Measurements from ENCODE around the gene CCDC63. TPM values are rescaled to one million over a fixed set of nuclear protein-coding genes. Genes with fewer than 3 reads are reported as not detected.

Gene CCDC63
- total RNA-seq, 1 experiment from 2014 or later: 0.98 TPM

- Mint-ChIP-seq H3K4me3 (no peak overlapping the region), H3K9me3 (no peaks in the 10 kb centered on the region; the same call in 1 of the 2 replicates), H3K27me3 (ENCODE audit: low read depth) (peaks cover 4% of the 10 kb centered on the region), H3K27ac (no peak overlapping the region), H3K4me1 (no peaks in the 10 kb centered on the region), H3K36me3 (no peaks in the 10 kb centered on the region)
- ChIA-PET POLR2A (no interaction called here), CTCF (interaction anchor here (0.7 kb wide), 1 partner anchor 14 kb away, joined by 3 read pairs; no protein-coding TSS in a partner anchor)
- DNase-seq (ENCODE audit: low spot score) (no peak), ATAC-seq (no peak)
- TF ChIP-seq MXD4 (CRISPR knock-in tag; IDR thresholded peaks at IDR 0.05; ENCODE audit: borderline replicate concordance): no peak
- TF ChIP-seq PRRX2 (CRISPR knock-in tag; IDR thresholded peaks at IDR 0.05): no peak
- TF ChIP-seq ZBTB21 (CRISPR knock-in tag; IDR thresholded peaks at IDR 0.05; ENCODE audit: borderline replicate concordance): no peak
- TF ChIP-seq FOXJ3 (CRISPR knock-in tag; IDR thresholded peaks at IDR 0.05; ENCODE audit: borderline replicate concordance): no peak
- TF ChIP-seq ATF6 (CRISPR knock-in tag; IDR thresholded peaks at IDR 0.05): no peak
- no peak for TF ChIP-seq NR3C1 (CRISPR knock-in tag; conservative IDR thresholded peaks at IDR 0.05; ENCODE audit: low read depth)
- no peak for TF ChIP-seq PRDM15 (CRISPR knock-in tag; IDR thresholded peaks at IDR 0.05)
- TF ChIP-seq IRF2 (CRISPR knock-in tag; IDR thresholded peaks at IDR 0.05; ENCODE audit: borderline replicate concordance, low read depth): no peak
Measured at GRCh38 chr12:110908377-110909152, 61.8 kb downstream of the CCDC63 start.

GRCh38 chr12:110912263-110912662, 65.5 kb downstream of the CCDC63 start:
- DNase-seq (ENCODE audit: low spot score) (no peak), ATAC-seq (no peak)
- no peaks in the 10 kb centered on the region for H3K36me3 Mint-ChIP-seq
- H3K4me3 Mint-ChIP-seq: no peak overlapping the region
- no peak for TF ChIP-seq NR1H2 (CRISPR knock-in tag; IDR thresholded peaks at IDR 0.05)
- TF ChIP-seq TCF7 (CRISPR knock-in tag; IDR thresholded peaks at IDR 0.05; ENCODE audit: low read depth): no peak
- no peaks in the 10 kb centered on the region for H3K4me1 Mint-ChIP-seq
- H3K27me3 Mint-ChIP-seq (ENCODE audit: low read depth): 0 out of 2 replicates have a peak, but pooled peaks cover 3% of the 10 kb centered on the region
- ChIA-PET CTCF (interaction anchor here (1.9 kb wide), 1 partner anchor 17 kb away, joined by 5 read pairs; no protein-coding TSS in a partner anchor), POLR2A (no interaction called here)
- H3K27ac Mint-ChIP-seq: no peak overlapping the region
- peaks cover 4% of the 10 kb centered on the region; the same call in 1 of the 2 replicates for H3K9me3 Mint-ChIP-seq

GRCh38 chr12:110913119-110914056, 66.6 kb downstream of the CCDC63 start:
- DNase-seq (ENCODE audit: low spot score) (no peak), ATAC-seq (no peak)
- 0 out of 2 replicates have a peak, but pooled peaks cover 3% of the 10 kb centered on the region for H3K27me3 Mint-ChIP-seq (ENCODE audit: low read depth)
- ChIA-PET CTCF (no interaction called here), POLR2A (no interaction called here)
- no peaks in the 10 kb centered on the region for H3K36me3 Mint-ChIP-seq
- peaks cover 4% of the 10 kb centered on the region; the same call in 1 of the 2 replicates for H3K9me3 Mint-ChIP-seq
- H3K4me3 Mint-ChIP-seq: no peak overlapping the region
- H3K4me1 Mint-ChIP-seq: peaks cover 9% of the 10 kb centered on the region
- H3K27ac Mint-ChIP-seq: no peak overlapping the region
- TF ChIP-seq ZNF138 (CRISPR knock-in tag; conservative IDR thresholded peaks at IDR 0.05) (no peak), USF2 (CRISPR knock-in tag; IDR thresholded peaks at IDR 0.05) (no peak), CREB1 (CRISPR knock-in tag; IDR thresholded peaks at IDR 0.05) (no peak), MYBL2 (CRISPR knock-in tag; IDR thresholded peaks at IDR 0.05) (no peak), ZBTB43 (CRISPR knock-in tag; IDR thresholded peaks at IDR 0.05) (no peak), USF1 (CRISPR knock-in tag; IDR thresholded peaks at IDR 0.05) (no peak), TCF7 (CRISPR knock-in tag; IDR thresholded peaks at IDR 0.05; ENCODE audit: low read depth) (no peak), ZNF425 (CRISPR knock-in tag; conservative IDR thresholded peaks at IDR 0.05) (no peak), KAT7 (CRISPR knock-in tag; IDR thresholded peaks at IDR 0.05; ENCODE audit: borderline replicate concordance) (no peak)
